ENCODE results near the gene TRIM33. TPM values are rescaled to one million over a fixed set of nuclear protein-coding genes. Genes with fewer than 3 reads are reported as not detected.

The TRIM33 gene
- 10 to 100 TPM; 50.8 to 68.2 (median 53.4) TPM for total RNA-seq

GRCh38 chr1:114511032-114511785 lies at the start of gene TRIM33:
TRIM33 (minus strand) TSS chr1:114511203; CDS start chr1:114511076, 127 bp downstream.
- H3K4me1 ChIP-seq, result peaks cover 0 to 47% (median 21%) of the 10 kb centered on the region in 4 donors
- WGBS, 2 donors, result 0 to 1% methylated on average over 47 to 63 of the region's 90 CpGs
- H3K4me3 ChIP-seq, result peak within 1 kb of the TSS; percentile 81 to 93 (median 91)
- no peaks in the 10 kb centered on the region for H3K9me3 ChIP-seq
- H3K27ac ChIP-seq, result peak within 1 kb of the TSS; percentile 74 to 99 (median 97)
- TF ChIP-seq EP300 (IDR thresholded peaks at IDR 0.05), result peak; percentile 74 to 97
- TF ChIP-seq POLR2A (IDR thresholded peaks at IDR 0.05), result peak; percentile 65 to 82
- TF ChIP-seq, protein P1, sequence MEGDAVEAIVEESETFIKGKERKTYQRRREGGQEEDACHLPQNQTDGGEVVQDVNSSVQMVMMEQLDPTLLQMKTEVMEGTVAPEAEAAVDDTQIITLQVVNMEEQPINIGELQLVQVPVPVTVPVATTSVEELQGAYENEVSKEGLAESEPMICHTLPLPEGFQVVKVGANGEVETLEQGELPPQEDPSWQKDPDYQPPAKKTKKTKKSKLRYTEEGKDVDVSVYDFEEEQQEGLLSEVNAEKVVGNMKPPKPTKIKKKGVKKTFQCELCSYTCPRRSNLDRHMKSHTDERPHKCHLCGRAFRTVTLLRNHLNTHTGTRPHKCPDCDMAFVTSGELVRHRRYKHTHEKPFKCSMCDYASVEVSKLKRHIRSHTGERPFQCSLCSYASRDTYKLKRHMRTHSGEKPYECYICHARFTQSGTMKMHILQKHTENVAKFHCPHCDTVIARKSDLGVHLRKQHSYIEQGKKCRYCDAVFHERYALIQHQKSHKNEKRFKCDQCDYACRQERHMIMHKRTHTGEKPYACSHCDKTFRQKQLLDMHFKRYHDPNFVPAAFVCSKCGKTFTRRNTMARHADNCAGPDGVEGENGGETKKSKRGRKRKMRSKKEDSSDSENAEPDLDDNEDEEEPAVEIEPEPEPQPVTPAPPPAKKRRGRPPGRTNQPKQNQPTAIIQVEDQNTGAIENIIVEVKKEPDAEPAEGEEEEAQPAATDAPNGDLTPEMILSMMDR (IDR thresholded peaks at IDR 0.05), result peak in 1 of 5 experiments; percentile 40
- no peaks in the 10 kb centered on the region for H3K36me3 ChIP-seq
- DNase-seq (ENCODE audit: low spot score in 2 of 2), result peak; percentile 74 to 75
- H3K27me3 ChIP-seq, result no peaks in the 10 kb centered on the region

- no peak for TF ChIP-seq EP300 (IDR thresholded peaks at IDR 0.05)
- H3K9me3 ChIP-seq, result no peaks in the 10 kb centered on the region
- no peaks in the 10 kb centered on the region for H3K27me3 ChIP-seq
- H3K4me3 ChIP-seq, result no peak overlapping the region
- no peaks in the 10 kb centered on the region for H3K4me1 ChIP-seq
- no peaks in the 10 kb centered on the region for H3K36me3 ChIP-seq
- H3K27ac ChIP-seq, result no peak overlapping the region
- no peak for DNase-seq (ENCODE audit: low spot score in 2 of 2)
- WGBS, 2 donors, result 79 to 82% methylated on average over 3 of the region's 3 CpGs
Measured at GRCh38 chr1:114559356-114559755, 48.4 kb upstream of the TRIM33 start.

DNA sequence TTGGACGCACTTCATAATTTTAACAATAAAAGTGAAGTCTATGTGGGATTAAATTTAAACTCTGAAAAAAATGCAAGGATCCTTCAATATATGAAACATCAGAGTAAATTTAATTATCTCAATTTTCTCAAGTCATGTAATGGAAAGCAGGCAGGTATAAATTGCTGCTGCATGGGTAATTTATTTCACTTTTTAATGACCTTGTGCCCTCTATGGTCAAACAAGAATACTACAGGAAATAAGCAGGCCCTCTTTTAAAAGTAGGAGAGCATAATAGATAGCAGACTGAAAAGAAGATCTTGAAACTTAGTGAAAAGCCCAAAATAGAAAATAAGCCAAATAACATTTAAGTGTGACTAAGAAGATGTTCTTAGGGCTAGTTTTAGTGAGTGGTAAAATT lies 47.5 kb upstream of the TRIM33 start:
- no peak overlapping the region for H3K27ac ChIP-seq
- no peaks in the 10 kb centered on the region for H3K4me1 ChIP-seq
- H3K36me3 ChIP-seq, result no peaks in the 10 kb centered on the region
- WGBS, 2 donors, result 95 to 97% methylated on average over 1 of the region's 1 CpG
- DNase-seq (ENCODE audit: low spot score in 2 of 2), result no peak
- no peaks in the 10 kb centered on the region for H3K9me3 ChIP-seq
- TF ChIP-seq EP300 (IDR thresholded peaks at IDR 0.05) (no peak), POLR2A (IDR thresholded peaks at IDR 0.05) (no peak)
- TF ChIP-seq, protein P1 (IDR thresholded peaks at IDR 0.05), result no peak
- H3K4me3 ChIP-seq, result no peak overlapping the region
- H3K27me3 ChIP-seq, result no peaks in the 10 kb centered on the region

DNA sequence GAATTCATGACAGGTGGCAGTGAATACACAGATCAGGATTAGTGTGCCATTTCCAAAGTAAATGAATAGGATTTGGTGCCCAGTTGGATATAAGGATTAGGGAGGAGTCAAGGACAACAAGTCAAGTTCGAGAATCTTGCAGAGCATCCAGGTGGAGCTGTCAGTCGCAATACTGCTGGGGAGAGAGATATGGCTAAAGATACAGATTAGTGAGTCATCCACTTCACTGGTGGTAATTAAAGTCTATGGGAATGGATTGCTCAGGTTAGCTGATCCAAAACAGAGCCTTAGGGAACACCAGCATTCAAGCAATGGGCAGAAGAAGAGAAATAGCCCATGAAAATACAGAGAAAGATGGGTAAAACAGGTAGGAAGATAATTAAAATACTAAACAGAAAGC lies 43.6 kb upstream of the TRIM33 start:
- H3K36me3 ChIP-seq, result no peaks in the 10 kb centered on the region
- DNase-seq (ENCODE audit: low spot score in 2 of 2), result no peak
- no peaks in the 10 kb centered on the region for H3K4me1 ChIP-seq
- H3K9me3 ChIP-seq, result no peaks in the 10 kb centered on the region
- no peak overlapping the region for H3K27ac ChIP-seq
- H3K4me3 ChIP-seq, result no peak overlapping the region
- WGBS, 2 donors, result 88 to 93% methylated on average over 2 of the region's 2 CpGs
- H3K27me3 ChIP-seq, result no peaks in the 10 kb centered on the region
- TF ChIP-seq, protein P1 (IDR thresholded peaks at IDR 0.05), result no peak
- TF ChIP-seq EP300 (IDR thresholded peaks at IDR 0.05) (no peak), POLR2A (IDR thresholded peaks at IDR 0.05) (no peak)

GRCh38 chr1:114552106-114552639 lies 41.2 kb upstream of the TRIM33 start:
- H3K27me3 ChIP-seq, result no peaks in the 10 kb centered on the region

More at GRCh38 chr1:114552106-114552639, 41.2 kb upstream of the TRIM33 start:
- Histone ChIP-seq H3K36me3 (no peaks in the 10 kb centered on the region), H3K4me1 (no peaks in the 10 kb centered on the region), H3K4me3 (no peak overlapping the region), H3K9me3 (no peaks in the 10 kb centered on the region), H3K27ac (no peak overlapping the region)
- 93% methylated on average over 7 of the region's 7 CpGs for WGBS, 2 donors
- no peak for DNase-seq (ENCODE audit: low spot score in 2 of 2)
- TF ChIP-seq, protein P1 (IDR thresholded peaks at IDR 0.05), result no peak
- TF ChIP-seq POLR2A (IDR thresholded peaks at IDR 0.05) (no peak), EP300 (IDR thresholded peaks at IDR 0.05) (no peak)

All from tibial nerve (tissue), 4 donors.